C1 segment of cervical spinal cord (tissue), 14 donors: ENCODE results near the gene HS6ST1.

Experiments used
- DNase-seq, 14 donors: peaks; one replicate each; lab custom pipeline; 2025; lab: John Stamatoyannopoulos, UW

The HS6ST1 gene

DNA sequence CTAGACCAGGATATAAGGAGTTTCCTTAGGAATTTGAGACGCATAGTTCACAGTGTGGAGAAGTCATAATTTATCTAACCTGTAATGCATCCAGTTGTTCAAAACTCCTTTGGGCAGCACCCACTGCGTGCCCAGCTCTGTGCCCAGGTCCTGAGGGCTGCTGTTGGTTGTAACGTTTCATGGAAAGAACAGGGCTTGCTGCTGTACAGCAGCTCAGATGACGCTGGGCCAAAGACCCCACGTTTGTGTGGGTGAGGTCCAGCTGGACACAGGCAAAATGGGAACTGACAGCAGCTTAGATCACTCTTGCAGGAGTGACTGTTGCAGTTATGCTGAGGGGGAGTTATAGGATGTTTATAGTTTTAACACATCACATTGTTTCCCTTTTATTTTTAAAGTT is 30.0 kb upstream of the HS6ST1 start:
- no peak for DNase-seq

DNA sequence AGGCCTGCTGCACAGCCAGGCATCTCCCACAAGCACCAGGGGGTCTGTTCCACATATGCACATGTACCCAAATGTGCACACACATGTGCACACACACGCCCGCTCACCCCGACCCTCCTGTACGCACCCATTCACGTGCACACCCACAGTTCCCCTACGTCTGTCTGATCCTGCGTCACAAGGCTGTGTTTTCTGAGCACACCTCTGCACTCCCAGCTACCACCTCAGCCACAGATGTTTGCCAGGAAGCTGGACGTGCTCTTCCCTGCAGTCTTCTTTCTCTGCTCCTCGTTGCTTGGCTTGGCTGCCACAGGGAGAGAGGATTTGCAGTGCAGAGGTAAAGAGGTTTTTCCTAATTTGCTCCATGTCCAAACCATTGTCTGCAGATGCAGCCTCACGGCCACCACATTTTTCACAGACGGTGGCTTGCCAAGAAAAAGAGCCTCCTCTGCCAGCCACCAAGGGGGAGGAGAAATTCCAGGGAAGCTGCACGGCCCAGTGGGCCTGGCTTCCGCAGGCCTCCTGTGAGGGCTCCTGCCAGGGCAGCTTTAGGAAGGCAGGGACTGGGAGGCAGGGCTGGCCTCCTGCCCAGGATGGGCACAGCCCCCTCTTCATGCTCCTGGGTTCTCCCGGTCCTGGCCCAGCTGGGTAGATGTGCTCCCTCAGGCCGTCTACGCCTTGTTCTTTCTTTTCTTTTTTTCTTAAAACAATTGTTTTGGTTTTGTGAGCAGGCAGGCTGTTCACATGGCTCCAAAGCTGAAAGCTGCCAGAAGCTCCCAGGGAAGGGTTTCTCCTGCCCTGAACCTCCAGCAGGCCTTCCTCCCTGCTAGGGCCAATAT is 29.3 kb upstream of the HS6ST1 start:
- peak in 11 of 14 donors; percentile 16 to 86 (median 64) for DNase-seq

DNA sequence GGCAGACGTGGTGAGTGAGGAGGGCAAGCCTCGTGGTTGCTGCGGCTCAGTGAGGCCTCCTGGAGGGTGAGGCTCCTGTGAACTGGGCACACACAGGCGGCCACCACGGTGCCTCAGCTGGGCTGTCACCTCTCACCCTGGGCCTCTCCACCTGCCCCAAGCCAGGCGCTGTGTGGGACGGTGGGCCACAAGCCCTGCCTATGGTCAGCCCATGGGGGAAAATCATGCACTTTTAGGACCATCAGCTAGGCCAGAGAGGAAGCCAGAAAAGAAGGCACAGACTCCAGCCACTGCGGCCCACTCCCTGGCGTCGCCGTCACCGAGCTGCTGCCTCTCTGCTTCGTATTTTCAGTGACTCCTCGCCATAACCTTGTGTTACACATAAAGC is 28.5 kb upstream of the HS6ST1 start:
- DNase-seq: no peak

DNA sequence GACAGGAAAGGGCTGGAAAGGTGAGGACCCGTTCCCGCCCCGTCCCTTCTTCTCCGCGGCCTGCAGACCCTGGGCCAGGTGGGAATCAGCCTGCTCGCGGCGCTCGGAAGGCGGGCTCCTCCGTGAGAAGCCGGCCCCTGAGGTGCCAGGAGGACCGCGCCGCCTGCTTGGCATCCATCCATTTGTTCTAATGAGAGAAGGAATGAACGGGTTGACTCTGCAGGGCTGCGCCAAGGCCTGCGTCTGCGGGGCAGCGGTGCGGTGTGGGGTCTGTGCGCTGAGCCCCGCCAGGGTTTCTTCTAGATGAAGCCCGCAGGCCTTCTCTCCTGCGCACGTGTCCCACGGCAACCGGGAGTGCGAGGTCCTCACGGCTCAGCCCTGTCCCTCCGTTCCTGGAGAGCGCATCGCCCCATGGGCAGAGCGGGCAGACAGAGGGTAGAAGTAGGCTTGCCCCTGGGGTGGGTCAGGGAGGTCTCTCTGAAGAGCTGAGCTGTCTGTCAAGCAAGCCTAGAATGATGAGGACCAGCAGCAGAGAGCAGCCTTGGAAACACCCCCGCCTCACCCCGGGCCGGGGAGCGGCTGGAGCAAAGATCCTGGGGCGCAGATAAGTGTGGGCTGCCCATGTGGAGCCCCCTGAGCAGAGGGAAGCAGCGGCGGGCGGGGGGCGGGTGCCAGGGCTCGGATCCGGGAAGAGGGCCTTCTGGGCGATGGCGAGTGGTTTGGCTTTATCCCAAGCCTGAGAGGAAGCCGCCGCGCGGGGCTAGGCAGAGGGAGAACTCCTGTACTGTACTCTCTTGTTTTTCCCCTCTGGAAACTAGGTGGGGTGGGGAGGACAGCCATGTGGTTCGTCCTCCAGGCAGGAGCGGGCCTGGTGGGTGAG is 27.9 kb upstream of the HS6ST1 start:
- DNase-seq: no peak

DNA sequence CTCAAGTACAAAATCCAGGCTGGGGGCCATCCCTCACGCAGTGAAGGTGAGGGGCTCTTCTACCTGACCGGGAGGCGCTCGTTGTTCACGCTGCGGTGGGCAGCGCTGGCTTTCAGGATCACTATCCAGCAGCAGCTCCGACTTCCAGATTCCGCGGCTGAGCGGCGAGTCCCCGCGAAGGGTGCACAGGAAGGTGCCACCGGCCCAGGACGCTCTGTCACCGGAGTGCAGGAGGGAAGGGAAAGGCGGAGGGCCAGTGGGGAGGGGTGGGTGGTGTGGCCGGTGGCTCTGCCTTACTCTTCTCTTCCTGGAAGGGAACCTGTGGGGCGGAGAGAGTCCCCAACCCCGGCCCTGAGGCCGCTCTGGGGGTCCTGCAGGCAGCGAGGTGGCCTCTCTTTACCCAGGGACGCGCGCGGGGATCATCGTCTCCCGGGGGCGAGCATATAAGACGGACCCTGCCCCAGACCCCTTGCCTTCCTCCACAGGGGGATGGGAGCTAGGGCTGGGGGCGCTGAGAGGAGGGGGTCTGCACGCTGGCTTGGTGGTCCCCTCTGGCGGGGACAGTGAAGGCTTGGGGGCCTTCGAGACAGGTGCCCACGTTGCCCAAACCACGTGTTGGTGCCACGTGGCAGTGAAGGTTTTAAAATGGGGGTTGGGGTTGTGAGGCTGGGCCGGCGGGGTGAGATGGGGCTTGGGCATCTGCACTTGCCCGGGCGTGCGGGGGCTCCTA is 26.9 kb upstream of the HS6ST1 start:
- no peak for DNase-seq

DNA sequence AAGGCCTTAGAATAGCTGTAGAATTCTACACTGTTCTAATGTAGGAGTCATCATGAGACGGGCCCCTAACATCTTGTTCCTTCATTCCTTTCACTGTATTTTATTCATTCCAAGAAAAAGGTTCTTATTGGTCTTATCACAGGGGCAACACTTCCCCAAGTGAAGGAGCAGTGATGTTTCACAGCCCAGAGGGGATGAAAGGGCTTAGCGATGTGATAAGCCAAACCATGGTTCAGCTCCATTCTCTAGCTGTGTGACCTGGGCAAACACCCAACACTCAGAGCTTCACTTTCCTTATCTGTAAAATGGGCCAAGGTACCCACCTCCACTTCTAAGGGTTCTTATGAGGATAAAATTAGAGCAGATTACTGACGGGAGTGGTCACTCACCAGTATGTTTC is 25.4 kb upstream of the HS6ST1 start:
- no peak for DNase-seq

DNA sequence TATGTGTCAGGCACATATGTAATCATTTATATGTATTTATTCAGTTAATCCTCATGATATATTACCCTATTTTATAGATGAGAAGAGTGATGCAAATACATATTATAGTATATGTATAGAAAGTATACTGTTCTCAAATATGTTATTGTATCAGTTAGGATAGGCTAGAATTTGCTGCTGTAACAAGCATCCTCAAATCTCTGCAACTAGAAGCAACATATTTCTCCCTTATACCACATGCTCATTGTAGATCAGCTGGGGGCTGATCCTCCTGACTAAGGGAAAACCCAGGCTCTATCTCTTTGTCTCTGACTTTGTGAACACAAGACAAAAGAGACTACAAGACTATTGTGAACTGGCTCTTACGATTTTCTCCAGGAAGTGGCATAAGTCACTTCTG is 24.8 kb upstream of the HS6ST1 start:
- DNase-seq: no peak

DNA sequence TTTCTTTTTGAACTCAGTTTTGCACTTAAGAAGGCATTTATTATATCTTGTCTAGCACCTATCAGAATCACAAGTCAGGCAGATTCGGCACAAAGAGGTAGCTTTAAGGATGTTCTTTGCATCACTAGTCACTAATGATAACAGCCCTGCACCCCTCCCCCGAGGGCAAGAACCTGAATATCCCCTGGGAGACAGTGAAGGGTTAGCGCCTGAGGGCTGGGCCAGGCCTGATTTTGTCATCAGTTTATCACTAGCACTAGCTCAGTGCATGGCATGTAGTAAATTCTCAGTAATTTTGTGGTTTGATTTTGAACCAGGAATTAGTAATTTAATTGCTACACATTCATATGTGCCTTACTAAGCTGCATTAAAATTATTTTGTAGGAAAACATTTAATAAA is 23.9 kb upstream of the HS6ST1 start:
- DNase-seq: no peak

DNA sequence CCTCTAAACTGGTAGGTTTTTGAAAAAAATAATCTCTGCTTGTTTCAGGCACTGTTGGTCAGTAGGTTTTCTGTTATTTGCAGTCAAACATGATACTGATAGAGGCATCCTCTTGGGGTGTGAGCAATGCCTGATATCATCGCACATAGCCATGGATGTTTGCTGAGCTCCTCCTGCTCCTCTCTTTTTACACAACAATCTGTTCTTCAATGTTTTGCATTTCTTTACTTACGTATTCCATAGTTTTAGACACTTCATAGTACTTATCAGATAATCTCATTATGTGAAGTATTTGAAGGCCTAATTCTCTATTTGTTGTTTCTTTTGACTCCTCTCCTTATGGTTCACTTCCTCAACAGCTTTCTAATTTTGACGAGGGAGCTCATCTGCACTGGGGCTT is 23.0 kb upstream of the HS6ST1 start:
- no peak for DNase-seq

DNA sequence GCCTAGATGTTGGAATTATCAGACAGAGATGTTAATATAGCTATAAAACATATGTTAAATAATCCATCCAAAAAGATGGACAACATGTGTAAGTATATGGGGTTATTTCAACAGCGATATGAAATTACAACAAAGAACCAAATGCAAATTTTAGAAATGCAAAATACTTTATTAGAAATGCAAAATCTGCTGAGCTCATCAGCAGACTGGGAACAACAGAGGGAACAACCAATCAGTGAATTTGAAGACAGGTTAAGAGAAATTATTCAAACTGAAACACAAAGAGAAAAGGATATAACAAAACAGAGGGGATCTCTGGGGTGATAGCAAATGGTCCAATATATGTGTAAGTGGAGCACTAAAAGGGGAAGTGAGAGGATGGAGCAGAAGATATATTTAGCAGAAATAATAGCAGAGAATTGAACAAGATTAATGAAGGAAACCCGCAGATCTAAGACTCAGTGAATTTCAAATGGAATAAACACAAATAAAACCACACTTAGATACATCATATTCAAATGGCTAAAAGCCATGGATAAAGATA is 13.5 kb upstream of the HS6ST1 start:
- DNase-seq: no peak

DNA sequence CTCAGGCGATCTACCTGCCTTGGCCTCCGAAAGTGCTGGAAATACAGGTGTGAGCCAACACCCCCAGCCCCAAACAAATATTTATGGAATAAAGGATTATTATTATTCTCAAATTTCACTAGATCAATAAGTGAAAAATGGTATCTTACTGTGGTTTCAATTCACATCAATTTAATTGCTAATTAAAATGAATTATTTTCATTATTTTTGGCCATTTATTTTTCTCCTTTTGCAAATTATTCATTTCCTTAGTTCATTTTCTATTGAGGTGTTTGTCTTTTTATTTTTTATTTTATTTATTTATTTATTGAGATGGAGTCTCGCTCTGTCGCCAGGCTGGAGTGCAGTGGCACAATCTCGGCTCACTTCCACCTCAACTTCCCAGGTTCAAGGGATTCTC is 11.9 kb upstream of the HS6ST1 start:
- no peak for DNase-seq

DNA sequence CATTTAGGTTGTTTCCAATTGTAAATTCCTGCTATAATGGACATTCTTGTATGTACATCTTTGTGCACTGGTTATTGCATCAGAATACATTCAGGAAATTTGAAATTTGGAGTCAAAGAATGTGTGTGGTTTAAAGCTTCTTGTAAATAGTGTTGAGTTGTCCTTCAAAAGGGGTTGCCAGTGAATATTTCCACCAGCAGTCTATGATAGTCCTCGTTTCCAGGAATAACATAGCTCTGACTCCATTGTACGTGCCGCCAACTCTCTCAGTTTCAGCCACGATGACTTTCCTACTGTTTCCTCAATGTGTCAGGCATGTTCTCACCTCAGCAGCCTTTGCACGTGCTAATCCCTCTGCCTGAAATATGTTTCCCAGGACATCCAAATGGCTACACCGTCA is 10.9 kb upstream of the HS6ST1 start:
- no peak for DNase-seq

DNA sequence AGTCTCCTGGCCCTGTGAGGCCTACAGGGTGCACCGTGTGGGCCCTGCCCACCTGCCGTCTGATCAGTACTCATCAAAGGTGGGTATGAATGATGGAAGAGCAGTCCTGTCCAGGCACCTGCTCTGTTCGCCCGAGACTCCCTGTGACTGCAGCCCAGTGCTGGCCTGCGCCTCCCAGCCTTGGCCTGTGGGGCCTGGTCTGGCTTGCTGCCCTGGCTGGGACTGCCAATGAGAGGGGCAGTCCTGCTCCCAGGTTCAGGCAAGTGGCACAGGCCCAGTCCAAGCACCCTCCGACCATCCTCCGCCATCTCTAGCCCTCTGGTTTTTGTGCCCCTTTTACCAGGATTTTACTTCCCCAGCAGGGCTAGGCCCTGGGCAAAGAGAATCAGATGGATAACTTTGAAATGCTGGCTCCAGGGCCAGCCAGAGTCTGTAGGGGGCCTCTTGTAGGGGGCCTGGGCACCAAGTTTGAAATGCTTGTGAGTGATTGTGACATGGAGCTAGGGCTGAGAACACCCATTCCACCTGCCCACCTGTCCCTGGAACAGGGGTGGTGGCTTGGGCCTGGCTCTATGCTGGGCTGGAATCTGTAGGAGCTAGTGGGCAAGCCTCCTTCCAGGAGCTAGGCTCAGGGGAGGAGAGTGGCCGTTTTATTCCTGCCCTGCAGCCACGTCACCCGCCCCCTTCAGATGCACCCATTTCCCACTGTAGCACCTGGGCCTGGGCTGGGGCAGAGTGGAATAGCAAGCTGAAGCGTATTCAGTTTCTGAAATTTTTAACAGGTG is 8.7 kb upstream of the HS6ST1 start:
- DNase-seq: no peak

DNA sequence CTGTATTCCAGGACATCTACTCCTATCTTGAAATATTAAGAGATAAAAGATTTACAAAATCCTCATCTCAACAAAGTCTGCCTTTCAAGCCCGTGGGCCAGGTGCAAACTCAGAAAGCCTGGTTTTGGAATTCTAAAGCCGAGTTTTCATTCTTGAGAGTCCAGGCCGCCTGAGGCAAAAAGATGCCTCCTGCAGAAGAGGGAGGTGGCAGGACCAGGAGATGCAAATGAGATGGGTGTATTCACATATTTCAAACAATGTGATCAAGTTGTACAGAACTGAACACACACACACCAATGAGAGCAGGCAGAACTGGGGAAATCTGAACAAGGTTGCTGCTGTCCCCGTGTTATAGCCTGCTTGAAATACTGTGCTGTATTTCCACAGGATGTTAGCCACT is 7.7 kb upstream of the HS6ST1 start:
- no peak for DNase-seq

DNA sequence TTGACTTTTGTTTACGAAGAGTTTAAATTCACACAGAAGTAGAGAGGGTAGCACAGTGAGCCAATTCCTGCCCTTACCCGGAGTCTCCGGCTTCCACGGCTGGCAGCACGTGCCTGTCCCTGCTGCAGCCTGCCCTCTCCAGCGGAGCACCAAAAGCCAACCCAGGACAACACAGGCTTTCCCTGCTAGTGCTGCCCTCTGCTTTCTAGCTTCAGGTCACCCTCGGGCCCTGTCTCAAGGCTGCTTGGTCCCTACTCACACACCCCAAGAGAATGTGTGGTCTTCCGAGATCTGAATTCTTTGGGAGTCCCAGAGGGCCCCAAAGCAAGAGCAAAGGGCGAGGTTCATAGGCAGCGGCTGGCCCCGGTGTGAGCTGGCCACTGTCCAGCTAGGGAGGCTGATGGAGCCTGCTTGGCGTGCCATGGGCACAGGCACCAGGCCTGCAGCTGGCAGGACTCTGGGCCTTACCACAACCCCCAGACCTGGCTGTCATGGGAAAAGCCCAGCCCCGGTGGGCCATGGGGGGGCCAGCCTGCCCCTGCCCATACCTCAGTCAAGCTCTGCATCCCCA is 7.0 kb upstream of the HS6ST1 start:
- DNase-seq: no peak

DNA sequence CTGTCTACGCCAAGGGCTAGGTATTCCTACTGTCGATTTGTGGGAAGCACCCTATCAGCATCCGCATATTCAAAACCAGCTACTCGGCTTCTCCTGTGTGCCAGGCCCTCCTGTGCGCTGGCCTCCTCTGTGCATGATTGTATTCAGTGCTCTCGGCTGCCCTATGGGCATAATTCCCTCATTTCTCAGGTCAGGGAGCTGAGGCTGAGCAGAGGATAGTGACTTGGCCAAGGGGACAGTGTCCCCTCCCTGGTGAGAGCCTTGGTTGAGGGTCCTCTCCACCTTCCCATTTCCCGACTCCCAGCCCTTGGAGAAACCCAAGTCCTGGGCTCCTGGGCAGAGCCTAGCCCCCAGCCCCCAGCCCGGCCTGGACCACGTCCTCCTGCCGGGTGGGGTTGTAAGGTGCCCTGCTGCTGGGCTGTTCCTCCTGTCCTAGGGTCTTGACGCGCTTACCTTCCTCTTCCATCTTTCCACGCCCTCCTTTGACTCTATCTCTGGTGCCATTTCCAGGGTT is 6.3 kb upstream of the HS6ST1 start:
- no peak for DNase-seq

DNA sequence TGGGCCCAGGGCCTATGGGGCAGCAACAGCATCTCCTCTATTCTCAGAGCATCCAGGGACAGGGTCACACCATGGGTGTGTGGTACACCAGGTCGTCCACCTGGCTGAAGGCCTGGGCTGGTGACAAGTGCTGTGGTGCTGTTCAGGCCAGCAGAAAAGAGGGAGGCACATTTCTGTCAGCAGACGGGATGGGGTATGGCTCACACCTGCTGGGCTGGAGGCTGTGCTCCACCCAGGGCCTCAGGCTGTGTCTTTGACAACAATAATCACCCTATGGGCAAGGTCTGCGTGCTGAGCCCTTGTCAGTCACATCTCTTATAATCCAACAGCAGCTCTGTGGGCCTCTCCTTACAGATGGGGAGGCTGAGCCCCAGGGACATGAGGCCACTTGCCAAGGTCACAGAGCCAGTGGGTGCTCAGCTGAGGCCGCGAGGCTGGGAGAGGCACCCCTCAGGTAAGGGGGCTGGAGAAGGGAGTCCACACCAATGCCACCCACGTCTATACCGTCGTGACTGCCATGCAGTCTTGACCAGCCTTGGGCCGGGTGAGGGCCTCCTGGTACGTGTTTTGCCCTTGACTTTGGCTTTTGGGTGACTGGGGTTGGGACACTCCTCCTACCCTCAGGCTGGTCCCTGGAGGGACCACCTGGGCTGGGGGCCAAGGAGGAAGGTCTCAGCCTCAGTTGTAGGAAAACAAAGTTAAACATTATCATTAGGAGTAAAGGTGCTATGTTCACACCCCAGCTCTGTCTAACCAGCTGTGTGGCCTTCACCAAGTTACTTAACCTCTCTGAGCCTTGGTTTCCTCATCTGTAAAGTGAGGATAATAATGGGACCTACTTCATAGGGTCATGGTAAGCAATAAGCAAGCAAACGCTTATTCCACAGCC is 5.6 kb upstream of the HS6ST1 start:
- DNase-seq: no peak

DNA sequence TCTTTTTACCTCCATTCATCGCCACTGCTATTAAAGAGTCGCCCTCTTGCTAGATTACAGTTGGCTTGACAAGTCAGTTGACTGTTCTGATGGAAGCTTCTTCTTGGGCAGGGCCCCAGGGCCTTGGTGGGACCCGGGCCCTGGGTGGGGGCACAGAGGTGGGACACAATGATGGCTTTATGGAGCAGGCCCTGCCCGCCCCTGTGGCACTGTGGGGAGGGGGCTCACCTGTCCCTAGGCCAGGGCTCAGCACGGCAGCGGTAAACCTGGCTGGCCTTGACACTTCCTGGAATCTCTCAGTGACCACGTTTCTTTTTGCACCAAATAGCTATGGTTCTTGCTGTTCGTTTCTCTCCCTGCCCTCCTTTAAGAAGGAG is 4.9 kb upstream of the HS6ST1 start:
- DNase-seq: no peak

DNA sequence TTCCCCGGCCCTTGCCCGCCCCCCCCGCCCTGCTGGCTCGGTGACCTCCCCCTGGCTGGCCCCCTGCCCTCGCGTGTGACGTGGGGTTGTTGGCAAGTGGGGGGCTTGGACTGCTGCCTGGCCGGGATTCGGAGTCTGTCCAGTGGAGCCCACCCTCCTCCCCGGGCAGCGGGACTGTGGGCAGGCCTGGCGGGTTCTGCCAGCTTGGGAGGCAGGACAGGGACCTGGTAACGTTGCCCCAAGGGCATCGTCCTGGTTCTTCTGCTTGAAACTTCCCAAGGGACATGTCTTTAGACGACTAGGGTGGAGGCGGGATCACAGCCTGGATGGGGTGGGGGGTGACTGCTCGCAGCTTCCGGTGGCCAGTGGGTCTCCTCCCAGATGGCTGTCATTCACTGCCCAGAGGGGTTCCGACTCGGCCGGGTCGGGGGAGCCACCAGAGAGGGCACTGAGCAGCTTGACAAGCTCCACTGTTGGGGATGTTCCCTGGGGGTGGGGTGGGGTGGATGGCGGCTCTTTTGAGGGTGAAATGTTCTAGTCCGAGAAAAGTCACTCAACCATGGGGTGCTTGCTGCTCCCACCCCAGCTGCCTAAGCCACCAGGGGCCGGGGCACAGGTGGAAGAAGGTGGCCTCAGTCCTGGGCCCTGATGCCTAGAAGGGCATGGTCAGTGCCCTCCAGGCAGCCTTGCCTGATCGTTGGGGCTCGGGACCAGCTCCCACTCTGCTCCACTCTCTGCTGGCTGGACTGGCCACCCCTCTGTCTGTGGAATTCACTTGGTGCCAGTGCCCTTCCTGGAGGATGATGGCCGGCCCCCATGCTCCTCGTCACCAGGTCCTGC is 4.3 kb upstream of the HS6ST1 start:
- DNase-seq: no peak
